H1 (cell line): ENCODE data around the gene RAB40B. TPM values are rescaled to one million over a fixed set of nuclear protein-coding genes. Genes with fewer than 3 reads are reported as not detected.
"Not testable (repeated sequence)": the region's sequence is repeated elsewhere in the genome, so short reads cannot be mapped to it uniquely, and the experiment has no call there.

ENCODE experiments used
- CTCF ChIA-PET: fragments of 300-600 bp; sonication (Branson Sonifier 250); formaldehyde crosslinking; loops from one replicate; lab custom pipeline; 2021; ENCODE audit not compliant: partially characterized antibody; lab: Charles Lee
- POLR2A ChIA-PET: fragments of 300-600 bp; sonication (Branson Sonifier 250); formaldehyde crosslinking; loops from one replicate; lab custom pipeline; 2021; ENCODE audit warnings: inconsistent platforms; ENCODE audit not compliant: partially characterized antibody; lab: Charles Lee
- DNase-seq, 2 experiments: peaks; one replicate each; pipeline versions ENCODE4 v3.0.0 to v3.0.0-alpha.2; 2010 to 2022; ENCODE audit warnings: low spot score in 2 of 2, low read depth in 1 of 2, mixed read lengths in 1 of 2
- FAIRE-seq: peaks from 2 replicates; lab custom pipeline; 2011; peaks lifted over from hg19 to GRCh38; lab: Jason Lieb, UNC
- H2AFZ ChIP-seq: 2 replicates; pipeline ENCODE4 v1.8.1; 2012; ENCODE audit warnings: low read length, inconsistent platforms
- H2AK5ac ChIP-seq: 2 replicates; pipeline ENCODE4 v1.6.1; 2013; ENCODE audit warnings: low read depth, low read length
- H2BK120ac ChIP-seq: replicated peaks from 2 replicates; pipeline ENCODE3; 2013; ENCODE audit warnings: low read depth, low read length, inconsistent platforms
- H2BK12ac ChIP-seq: 2 replicates; pipeline ENCODE4 v1.6.1; 2013; ENCODE audit warnings: low read depth, low read length
- H2BK15ac ChIP-seq: 2 replicates; pipeline ENCODE4 v1.6.1; 2013; ENCODE audit warnings: low read length
- H2BK20ac ChIP-seq: 2 replicates; pipeline ENCODE4 v1.6.1; 2013; ENCODE audit warnings: low read length
- H2BK5ac ChIP-seq: 2 replicates; pipeline ENCODE4 v1.6.1; 2013; ENCODE audit warnings: low read depth, low read length
- H3K14ac ChIP-seq: 2 replicates; pipeline ENCODE4 v1.6.1; 2013; ENCODE audit warnings: inconsistent platforms; ENCODE audit not compliant: insufficient read length
- H3K18ac ChIP-seq: 2 replicates; pipeline ENCODE4 v1.6.1; 2013; ENCODE audit warnings: low read length; ENCODE audit errors: extremely low read depth
- H3K23ac ChIP-seq: 2 replicates; pipeline ENCODE4 v1.6.1; 2013; ENCODE audit warnings: inconsistent platforms; ENCODE audit not compliant: insufficient read length
- H3K23me2 ChIP-seq: 2 replicates; pipeline ENCODE4 v1.6.1; 2013; ENCODE audit warnings: low read depth, low read length
- H3K27ac ChIP-seq: 2 replicates; pipeline ENCODE4 v1.6.1; 2011; ENCODE audit warnings: low read depth, low read length, inconsistent platforms
- H3K27me3 ChIP-seq, 4 experiments: replicated peaks in 1 of 4; 1 replicate in 1 of 4; 2 replicates in 3 of 4; pipeline versions ENCODE4 v1.6.1 to v1.8.1; 2011 to 2013; ENCODE audit warnings: low read length in 3 of 4, mild to moderate bottlenecking in 3 of 4, inconsistent platforms in 2 of 4, mixed read lengths in 2 of 4, moderate library complexity in 1 of 4; ENCODE audit not compliant: control insufficient read depth in 3 of 4, insufficient read depth in 3 of 4; ENCODE audit errors: extremely low read depth in 1 of 4
- H3K36me3 ChIP-seq, 4 experiments: 2 replicates each; pipeline versions ENCODE4 v1.6.1 to v1.8.1; 2011 to 2013; ENCODE audit warnings: mild to moderate bottlenecking in 4 of 4, low read length in 3 of 4, moderate library complexity in 2 of 4, control low read depth in 1 of 4, inconsistent platforms in 1 of 4; ENCODE audit not compliant: insufficient read depth in 4 of 4, control insufficient read depth in 2 of 4
- H3K4ac ChIP-seq: replicated peaks from 2 replicates; pipeline ENCODE3; 2013; ENCODE audit warnings: low read length, low read depth, mixed read lengths, inconsistent platforms; ENCODE audit not compliant: insufficient read length
- H3K4me1 ChIP-seq, 4 experiments: replicated peaks in 1 of 4; 1 replicate in 1 of 4; 2 replicates in 3 of 4; pipeline versions ENCODE4 v1.6.1 to v1.8.1; 2011 to 2013; ENCODE audit warnings: low read length in 3 of 4, inconsistent platforms in 2 of 4, mixed read lengths in 1 of 4; ENCODE audit not compliant: insufficient read depth in 4 of 4, control insufficient read depth in 3 of 4
- H3K4me2 ChIP-seq, 2 experiments: 2 replicates each; pipeline versions ENCODE4 v1.6.1 to v1.8.1; 2011 to 2013; ENCODE audit warnings: low read depth in 2 of 2, low read length in 2 of 2, control low read depth in 1 of 2, inconsistent platforms in 1 of 2, mild to moderate bottlenecking in 1 of 2; ENCODE audit not compliant: insufficient read depth in 1 of 2
- H3K4me3 ChIP-seq, 4 experiments: fragments of 200-600, 300-600 bp in 1 of 4; sonication (generic), shearing (Covaris generic), sonication (Bioruptor Twin) in 1 of 4; 2 replicates each; pipeline versions ENCODE4 v1.5.1 to v1.8.1; 2011 to 2016; ENCODE audit warnings: low read length in 4 of 4, low read depth in 3 of 4, control low read depth in 2 of 4, inconsistent platforms in 2 of 4, mild to moderate bottlenecking in 2 of 4, mixed read lengths in 1 of 4, moderate library complexity in 1 of 4; ENCODE audit not compliant: insufficient read depth in 2 of 4; ENCODE audit errors: extremely low read depth in 1 of 4
- H3K56ac ChIP-seq: replicated peaks from 2 replicates; pipeline ENCODE3; 2013; ENCODE audit warnings: low read depth, mild to moderate bottlenecking, mixed read lengths, low read length, inconsistent platforms; ENCODE audit not compliant: insufficient read length
- H3K79me1 ChIP-seq: 2 replicates; pipeline ENCODE4 v1.6.1; 2013; ENCODE audit warnings: low read depth, low read length, control low read depth
- H3K79me2 ChIP-seq, 2 experiments: 2 replicates each; pipeline versions ENCODE4 v1.6.1 to v1.8.1; 2012 to 2013; ENCODE audit warnings: low read length in 2 of 2, mild to moderate bottlenecking in 2 of 2, inconsistent platforms in 1 of 2; ENCODE audit not compliant: insufficient read depth in 2 of 2, control insufficient read depth in 1 of 2
- H3K9ac ChIP-seq, 4 experiments: replicated peaks in 1 of 4; 1 replicate in 1 of 4; 2 replicates in 3 of 4; pipeline versions ENCODE4 v1.6.1 to v1.8.1; 2011 to 2013; ENCODE audit warnings: low read depth in 3 of 4, low read length in 3 of 4, control low read depth in 2 of 4, mild to moderate bottlenecking in 2 of 4, moderate library complexity in 2 of 4, inconsistent platforms in 1 of 4; ENCODE audit errors: extremely low read depth in 1 of 4
- H3K9me3 ChIP-seq, 2 experiments: 2 replicates each; pipeline versions ENCODE4 v1.6.1 to v1.8.1; 2012 to 2013; ENCODE audit warnings: mild to moderate bottlenecking in 2 of 2, moderate library complexity in 2 of 2, control low read depth in 1 of 2, inconsistent platforms in 1 of 2, low read depth in 1 of 2, low read length in 1 of 2, mixed read lengths in 1 of 2; ENCODE audit not compliant: insufficient read depth in 2 of 2
- H4K20me1 ChIP-seq, 2 experiments: replicated peaks in 1 of 2; 2 replicates each; pipeline versions ENCODE3 to v1.8.1; 2011 to 2013; ENCODE audit warnings: inconsistent platforms in 2 of 2, low read length in 2 of 2, mild to moderate bottlenecking in 1 of 2; ENCODE audit not compliant: insufficient read depth in 2 of 2, control insufficient read depth in 1 of 2
- H4K5ac ChIP-seq: 2 replicates; pipeline ENCODE4 v1.6.1; 2013; ENCODE audit warnings: low read length, low read depth, mixed read lengths, inconsistent platforms; ENCODE audit not compliant: insufficient read length
- H4K8ac ChIP-seq: 2 replicates; pipeline ENCODE4 v1.8.0; 2013; ENCODE audit warnings: mild to moderate bottlenecking, moderate library complexity, low read length, inconsistent platforms; ENCODE audit not compliant: insufficient read depth; ENCODE audit errors: extremely low read depth
- H4K91ac ChIP-seq: replicated peaks from 2 replicates; pipeline ENCODE3; 2013; ENCODE audit warnings: low read length, mixed read lengths, inconsistent platforms; ENCODE audit not compliant: insufficient read length
- WGBS, 2 experiments: shearing (Covaris generic) in 1 of 2; methylation state at CpG; one replicate each; pipeline versions ENCODE4 v1.1.6 to v1.1.7; 2013 to 2015; ENCODE audit warnings: low lambda C conversion rate in 2 of 2, mixed read lengths in 2 of 2, inconsistent platforms in 1 of 2, low coverage in 1 of 2, missing lambda C conversion rate in 1 of 2; ENCODE audit not compliant: insufficient replicate concordance in 2 of 2, insufficient coverage in 1 of 2, insufficient read length in 1 of 2; ENCODE audit errors: extremely low coverage in 1 of 2, missing lambda C conversion rate in 1 of 2; 5-methylcytosine and 5-hydroxymethylcytosine counted together
- polyA plus RNA-seq, 7 experiments: library from polyadenylated mRNA; depleted of rRNA in 3 of 7; stranded (reverse) in 5 of 7; unstranded in 2 of 7; fragments of >200 nt in 5 of 7; fragments of 200-250 nt in 2 of 7; gene quantifications; 1 replicate in 5 of 7; 2 replicates in 1 of 7; 4 replicates in 1 of 7; pipeline versions ENCODE4 v1.2.1 to v1.2.3, GENCODE V29; 2011 to 2013; ENCODE audit warnings: missing spikeins in 2 of 7, mixed read lengths in 2 of 7
- total RNA-seq: library from RNA; stranded (reverse); fragmentation: NEBNext Ultra II Directional; extraction: Animal tissue kit (Norgen Biotek cat#: 25700); gene quantifications from 2 replicates; pipeline ENCODE4 v1.2.1, GENCODE V29; 2021

Gene RAB40B
- total and polyA plus RNA-seq, 2 of the 8 experiments (the other 6 are each of a cell fraction or from before 2014, with no cell fraction given) = 3.1 to 4.6 TPM

DNA sequence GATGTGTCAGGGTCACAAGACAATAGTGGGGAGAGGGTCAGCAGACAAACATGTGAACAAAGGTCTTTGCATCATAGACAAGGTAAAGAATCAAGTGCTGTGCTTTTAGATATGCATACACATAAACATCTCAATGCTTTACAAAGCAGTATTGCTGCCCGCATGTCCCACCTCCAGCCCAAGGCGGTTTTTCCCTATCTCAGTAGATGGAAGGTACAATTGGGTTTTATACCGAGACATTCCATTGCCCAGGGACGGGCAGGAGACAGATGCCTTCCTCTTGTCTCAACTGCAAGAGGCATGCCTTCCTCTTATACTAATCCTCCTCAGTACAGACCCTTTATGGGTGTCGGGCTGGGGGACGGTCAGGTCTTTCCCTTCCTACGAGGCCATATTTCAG lies 46.2 kb upstream of the RAB40B start:
- not testable (repeated sequence) for H4K91ac ChIP-seq, H3K23me2 ChIP-seq, H3K4me3 ChIP-seq, H3K9ac ChIP-seq, H3K27me3 ChIP-seq, H2BK5ac ChIP-seq, H4K8ac ChIP-seq, H3K4me2 ChIP-seq, H2AFZ ChIP-seq, H3K79me2 ChIP-seq, DNase-seq, H4K20me1 ChIP-seq, FAIRE-seq, H3K14ac ChIP-seq, H2AK5ac ChIP-seq, H3K4me1 ChIP-seq, H3K23ac ChIP-seq, H3K79me1 ChIP-seq, H2BK20ac ChIP-seq, H3K56ac ChIP-seq, H3K18ac ChIP-seq, H3K27ac ChIP-seq, H3K4ac ChIP-seq, H2BK15ac ChIP-seq, H4K5ac ChIP-seq, H2BK120ac ChIP-seq, H2BK12ac ChIP-seq
- POLR2A ChIA-PET = interaction anchor here (1.2 kb wide), 1 partner anchor 34 kb away, joined by 3 read pairs; no protein-coding TSS in a partner anchor
- Histone ChIP-seq H3K9me3 (peaks cover 17 to 24% of the 10 kb centered on the region in 2 experiments), H3K36me3 (peaks cover 0 to 25% (median 17%) of the 10 kb centered on the region in 4 experiments; a peak in 7 of 8 replicates)
- WGBS, 2 experiments = 77% methylated on average over 7 of the region's 7 CpGs; no CpG with 5 or more reads in 1 of the 2 experiments
- CTCF ChIA-PET = interaction anchor here (1.4 kb wide), 1 partner anchor 11 kb away, joined by 7 read pairs; no protein-coding TSS in a partner anchor
